GM23338 (cell line): ENCODE data around the gene R3HCC1L. TPM values are rescaled to one million over a fixed set of nuclear protein-coding genes. Genes with fewer than 3 reads are reported as not detected.

ENCODE experiments used
- ATAC-seq: fragments of 200-7000 bp; cut with Tn5 transposase; 3 replicates; pipeline ENCODE4 v1.9.1; 2020
- DNase-seq: peaks from one replicate; pipeline ENCODE4 v3.0.0-alpha.2; 2015; ENCODE audit warnings: low spot score
- H2AFZ ChIP-seq: fragments of 200-600 bp; sonication (generic); 2 replicates; pipeline ENCODE4 v1.8.0; 2016; ENCODE audit warnings: antibody characterized with exemption, mild to moderate bottlenecking, moderate library complexity
- H3F3A ChIP-seq: fragments of 200-600 bp; sonication (generic); replicated peaks from 2 replicates; pipeline ENCODE4 v1.8.0; 2017; ENCODE audit warnings: antibody characterized with exemption, mixed run types, low read depth
- H3K27ac ChIP-seq: fragments of 200-600 bp; sonication (generic); 2 replicates; pipeline ENCODE4 v1.6.1; 2016; ENCODE audit warnings: low read depth
- H3K27me3 ChIP-seq: fragments of 200-600 bp; sonication (generic); 2 replicates; pipeline ENCODE4 v1.8.0; 2016; ENCODE audit warnings: mild to moderate bottlenecking, mixed run types, moderate library complexity; ENCODE audit not compliant: insufficient read depth
- H3K36me3 ChIP-seq: fragments of 200-600 bp; sonication (generic); 2 replicates; pipeline ENCODE4 v1.8.0; 2016; ENCODE audit warnings: mild to moderate bottlenecking; ENCODE audit not compliant: insufficient read depth
- H3K4me1 ChIP-seq: fragments of 200-600 bp; sonication (generic); 2 replicates; pipeline ENCODE4 v1.8.0; 2016; ENCODE audit warnings: mild to moderate bottlenecking, moderate library complexity; ENCODE audit not compliant: insufficient read depth
- H3K4me2 ChIP-seq: fragments of 200-600 bp; sonication (generic); 2 replicates; pipeline ENCODE4 v1.7.1; 2017; ENCODE audit warnings: mixed run types
- H3K4me3 ChIP-seq: fragments of 200-600 bp; sonication (generic); 2 replicates; pipeline ENCODE4 v1.6.1; 2016; ENCODE audit warnings: mixed run types
- H3K79me2 ChIP-seq: fragments of 200-600 bp; sonication (generic); replicated peaks from 2 replicates; pipeline ENCODE4 v1.8.0; 2017; ENCODE audit warnings: mild to moderate bottlenecking; ENCODE audit not compliant: insufficient read depth
- H3K9me2 ChIP-seq: fragments of 200-600 bp; sonication (generic); 2 replicates; pipeline ENCODE4 v1.8.0; 2017; ENCODE audit not compliant: insufficient read depth
- H4K20me1 ChIP-seq: fragments of 200-600 bp; sonication (generic); replicated peaks from 2 replicates; pipeline ENCODE4 v1.8.0; 2017; ENCODE audit warnings: mild to moderate bottlenecking; ENCODE audit not compliant: insufficient read depth
- H3K27ac Mint-ChIP-seq: 2 replicates; pipeline ENCODE4 v1.8.0; 2020; ENCODE audit warnings: inconsistent platforms, mild to moderate bottlenecking, moderate library complexity, mixed read lengths
- H3K27me3 Mint-ChIP-seq: 3 replicates; pipeline ENCODE4 v1.8.0; 2022; ENCODE audit warnings: low read depth, mild to moderate bottlenecking, moderate library complexity, mixed read lengths, inconsistent platforms; ENCODE audit not compliant: insufficient read depth, poor library complexity
- H3K36me3 Mint-ChIP-seq: 3 replicates; pipeline ENCODE4 v1.8.0; 2021; ENCODE audit warnings: low read depth, mild to moderate bottlenecking, inconsistent platforms, moderate library complexity, mixed read lengths
- H3K4me1 Mint-ChIP-seq: 3 replicates; pipeline ENCODE4 v1.8.0; 2020; ENCODE audit warnings: mild to moderate bottlenecking, inconsistent platforms, mixed read lengths
- H3K4me3 Mint-ChIP-seq: 3 replicates; pipeline ENCODE4 v1.8.0; 2021; ENCODE audit warnings: moderate library complexity, mild to moderate bottlenecking, inconsistent platforms, mixed read lengths
- H3K9me3 Mint-ChIP-seq: 3 replicates; pipeline ENCODE4 v1.8.0; 2020; ENCODE audit warnings: moderate library complexity, mild to moderate bottlenecking, inconsistent platforms, mixed read lengths
- CREB1 ChIP-seq: fragments of 250-450 bp; sonication (Bioruptor Pico); IDR thresholded peaks from 2 replicates; pipeline ENCODE4 v1.5.0; 2020; ENCODE audit warnings: low read depth, mild to moderate bottlenecking, moderate library complexity
- EZH2 ChIP-seq: fragments of 200-600 bp; sonication (generic); IDR thresholded peaks from one replicate; pipeline ENCODE4 v1.8.0; 2017; ENCODE audit warnings: antibody characterized with exemption, mild to moderate bottlenecking, low read depth; ENCODE audit not compliant: unreplicated experiment
- NANOG ChIP-seq: IDR thresholded peaks from 2 replicates; pipeline ENCODE4 v1.6.1; 2016; ENCODE audit warnings: antibody characterized with exemption, borderline replicate concordance
- STAT1 ChIP-seq: IDR thresholded peaks from one replicate; pipeline ENCODE4 v1.6.1; 2016; ENCODE audit warnings: antibody characterized with exemption; ENCODE audit not compliant: unreplicated experiment
- polyA plus RNA-seq: library from polyadenylated mRNA; unstranded; fragments of >200 nt; fragmentation: Nextera tagmentation; extraction: Ambion mirVana; gene quantifications from 2 replicates; pipeline ENCODE4 v1.2.1, GENCODE V29; 2016
- total RNA-seq: library from RNA; depleted of rRNA; stranded (reverse); fragments of >200 nt; shearing (Covaris generic); gene quantifications from 2 replicates; pipeline ENCODE4 v1.2.3, GENCODE V29; 2014
- TF ChIP-seq, protein P1 (sequence below): fragments of 250-450 bp; sonication (Bioruptor Pico); IDR thresholded peaks from 2 replicates; pipeline ENCODE4 v1.5.0; 2020; ENCODE audit warnings: mild to moderate bottlenecking, moderate library complexity
- TF ChIP-seq, protein P2 (sequence below), 2 experiments: fragments of 200-600 bp in 1 of 2; sonication (generic) in 1 of 2; conservative IDR thresholded peaks; 2 replicates each; pipeline versions ENCODE4 v1.5.1 to v1.6.1; 2016 to 2017; ENCODE audit warnings: antibody characterized with exemption in 2 of 2, low read depth in 2 of 2, mild to moderate bottlenecking in 2 of 2, moderate library complexity in 1 of 2
- TF ChIP-seq, protein P3 (sequence below): IDR thresholded peaks from one replicate; pipeline ENCODE4 v1.6.1; 2018; ENCODE audit warnings: antibody characterized with exemption; ENCODE audit not compliant: unreplicated experiment
- TF ChIP-seq, protein P4 (sequence below): IDR thresholded peaks from 2 replicates; pipeline ENCODE4 v1.6.1; 2016; ENCODE audit warnings: antibody characterized with exemption

R3HCC1L gene
- total and polyA plus RNA-seq, 2 experiments from 2014 or later: 9.3 to 15.8 TPM

DNA sequence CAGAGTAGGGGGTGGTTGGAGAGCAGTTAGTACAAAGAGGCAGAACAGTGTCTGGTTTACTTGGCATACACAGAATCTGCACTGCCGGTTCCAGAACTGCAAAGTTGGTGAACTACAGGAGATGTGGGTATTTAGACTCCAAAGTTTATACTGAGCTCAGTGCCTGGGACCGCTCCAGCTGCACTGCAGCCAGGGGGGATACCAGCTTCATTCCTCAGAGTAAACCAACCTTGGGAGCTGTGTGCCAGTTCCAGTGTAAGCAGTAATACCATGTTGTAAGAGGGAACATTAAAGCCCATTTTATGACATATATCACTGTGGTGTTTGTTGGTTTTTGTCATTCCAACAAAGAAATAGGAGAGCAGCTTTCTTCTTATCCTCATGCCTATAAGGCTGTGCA, 110.1 kb downstream of the R3HCC1L start:
- Histone ChIP-seq H3K4me2 (no peak overlapping the region), H4K20me1 (no peaks in the 10 kb centered on the region; the same call in 1 of the 2 replicates), H3K27me3 (no peaks in the 10 kb centered on the region), H2AFZ (no peak overlapping the region), H3K4me3 (no peak overlapping the region), H3K9me2 (no peaks in the 10 kb centered on the region), H3K36me3 (peaks cover 12% of the 10 kb centered on the region), H3K27ac (no peak overlapping the region), H3K4me1 (no peaks in the 10 kb centered on the region), H3K79me2 (no peaks in the 10 kb centered on the region), H3F3A (no peaks in the 10 kb centered on the region)
- Mint-ChIP-seq H3K27me3 (no peaks in the 10 kb centered on the region), H3K27ac (no peak overlapping the region), H3K4me1 (peaks cover 2% of the 10 kb centered on the region; the same call in 2 of the 3 replicates), H3K4me3 (no peak overlapping the region), H3K9me3 (no peaks in the 10 kb centered on the region), H3K36me3 (peaks cover 11% of the 10 kb centered on the region)
- ATAC-seq (no peak), DNase-seq (no peak)
- TF ChIP-seq, protein P1, sequence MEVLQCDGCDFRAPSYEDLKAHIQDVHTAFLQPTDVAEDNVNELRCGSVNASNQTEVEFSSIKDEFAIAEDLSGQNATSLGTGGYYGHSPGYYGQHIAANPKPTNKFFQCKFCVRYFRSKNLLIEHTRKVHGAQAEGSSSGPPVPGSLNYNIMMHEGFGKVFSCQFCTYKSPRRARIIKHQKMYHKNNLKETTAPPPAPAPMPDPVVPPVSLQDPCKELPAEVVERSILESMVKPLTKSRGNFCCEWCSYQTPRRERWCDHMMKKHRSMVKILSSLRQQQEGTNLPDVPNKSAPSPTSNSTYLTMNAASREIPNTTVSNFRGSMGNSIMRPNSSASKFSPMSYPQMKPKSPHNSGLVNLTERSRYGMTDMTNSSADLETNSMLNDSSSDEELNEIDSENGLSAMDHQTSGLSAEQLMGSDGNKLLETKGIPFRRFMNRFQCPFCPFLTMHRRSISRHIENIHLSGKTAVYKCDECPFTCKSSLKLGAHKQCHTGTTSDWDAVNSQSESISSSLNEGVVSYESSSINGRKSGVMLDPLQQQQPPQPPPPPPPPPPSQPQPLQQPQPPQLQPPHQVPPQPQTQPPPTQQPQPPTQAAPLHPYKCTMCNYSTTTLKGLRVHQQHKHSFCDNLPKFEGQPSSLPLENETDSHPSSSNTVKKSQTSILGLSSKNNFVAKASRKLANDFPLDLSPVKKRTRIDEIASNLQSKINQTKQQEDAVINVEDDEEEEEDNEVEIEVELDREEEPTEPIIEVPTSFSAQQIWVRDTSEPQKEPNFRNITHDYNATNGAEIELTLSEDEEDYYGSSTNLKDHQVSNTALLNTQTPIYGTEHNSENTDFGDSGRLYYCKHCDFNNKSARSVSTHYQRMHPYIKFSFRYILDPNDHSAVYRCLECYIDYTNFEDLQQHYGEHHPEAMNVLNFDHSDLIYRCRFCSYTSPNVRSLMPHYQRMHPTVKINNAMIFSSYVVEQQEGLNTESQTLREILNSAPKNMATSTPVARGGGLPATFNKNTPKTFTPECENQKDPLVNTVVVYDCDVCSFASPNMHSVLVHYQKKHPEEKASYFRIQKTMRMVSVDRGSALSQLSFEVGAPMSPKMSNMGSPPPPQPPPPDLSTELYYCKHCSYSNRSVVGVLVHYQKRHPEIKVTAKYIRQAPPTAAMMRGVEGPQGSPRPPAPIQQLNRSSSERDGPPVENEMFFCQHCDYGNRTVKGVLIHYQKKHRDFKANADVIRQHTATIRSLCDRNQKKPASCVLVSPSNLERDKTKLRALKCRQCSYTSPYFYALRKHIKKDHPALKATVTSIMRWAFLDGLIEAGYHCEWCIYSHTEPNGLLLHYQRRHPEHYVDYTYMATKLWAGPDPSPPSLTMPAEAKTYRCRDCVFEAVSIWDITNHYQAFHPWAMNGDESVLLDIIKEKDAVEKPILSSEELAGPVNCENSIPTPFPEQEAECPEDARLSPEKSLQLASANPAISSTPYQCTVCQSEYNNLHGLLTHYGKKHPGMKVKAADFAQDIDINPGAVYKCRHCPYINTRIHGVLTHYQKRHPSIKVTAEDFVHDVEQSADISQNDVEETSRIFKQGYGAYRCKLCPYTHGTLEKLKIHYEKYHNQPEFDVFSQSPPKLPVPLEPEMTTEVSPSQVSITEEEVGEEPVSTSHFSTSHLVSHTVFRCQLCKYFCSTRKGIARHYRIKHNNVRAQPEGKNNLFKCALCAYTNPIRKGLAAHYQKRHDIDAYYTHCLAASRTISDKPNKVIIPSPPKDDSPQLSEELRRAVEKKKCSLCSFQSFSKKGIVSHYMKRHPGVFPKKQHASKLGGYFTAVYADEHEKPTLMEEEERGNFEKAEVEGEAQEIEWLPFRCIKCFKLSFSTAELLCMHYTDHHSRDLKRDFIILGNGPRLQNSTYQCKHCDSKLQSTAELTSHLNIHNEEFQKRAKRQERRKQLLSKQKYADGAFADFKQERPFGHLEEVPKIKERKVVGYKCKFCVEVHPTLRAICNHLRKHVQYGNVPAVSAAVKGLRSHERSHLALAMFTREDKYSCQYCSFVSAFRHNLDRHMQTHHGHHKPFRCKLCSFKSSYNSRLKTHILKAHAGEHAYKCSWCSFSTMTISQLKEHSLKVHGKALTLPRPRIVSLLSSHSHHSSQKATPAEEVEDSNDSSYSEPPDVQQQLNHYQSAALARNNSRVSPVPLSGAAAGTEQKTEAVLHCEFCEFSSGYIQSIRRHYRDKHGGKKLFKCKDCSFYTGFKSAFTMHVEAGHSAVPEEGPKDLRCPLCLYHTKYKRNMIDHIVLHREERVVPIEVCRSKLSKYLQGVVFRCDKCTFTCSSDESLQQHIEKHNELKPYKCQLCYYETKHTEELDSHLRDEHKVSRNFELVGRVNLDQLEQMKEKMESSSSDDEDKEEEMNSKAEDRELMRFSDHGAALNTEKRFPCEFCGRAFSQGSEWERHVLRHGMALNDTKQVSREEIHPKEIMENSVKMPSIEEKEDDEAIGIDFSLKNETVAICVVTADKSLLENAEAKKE (CRISPR knock-in tag): no peak
- TF ChIP-seq CREB1 (no peak), EZH2 (no peak), NANOG (no peak), STAT1 (no peak)
- TF ChIP-seq, protein P2, sequence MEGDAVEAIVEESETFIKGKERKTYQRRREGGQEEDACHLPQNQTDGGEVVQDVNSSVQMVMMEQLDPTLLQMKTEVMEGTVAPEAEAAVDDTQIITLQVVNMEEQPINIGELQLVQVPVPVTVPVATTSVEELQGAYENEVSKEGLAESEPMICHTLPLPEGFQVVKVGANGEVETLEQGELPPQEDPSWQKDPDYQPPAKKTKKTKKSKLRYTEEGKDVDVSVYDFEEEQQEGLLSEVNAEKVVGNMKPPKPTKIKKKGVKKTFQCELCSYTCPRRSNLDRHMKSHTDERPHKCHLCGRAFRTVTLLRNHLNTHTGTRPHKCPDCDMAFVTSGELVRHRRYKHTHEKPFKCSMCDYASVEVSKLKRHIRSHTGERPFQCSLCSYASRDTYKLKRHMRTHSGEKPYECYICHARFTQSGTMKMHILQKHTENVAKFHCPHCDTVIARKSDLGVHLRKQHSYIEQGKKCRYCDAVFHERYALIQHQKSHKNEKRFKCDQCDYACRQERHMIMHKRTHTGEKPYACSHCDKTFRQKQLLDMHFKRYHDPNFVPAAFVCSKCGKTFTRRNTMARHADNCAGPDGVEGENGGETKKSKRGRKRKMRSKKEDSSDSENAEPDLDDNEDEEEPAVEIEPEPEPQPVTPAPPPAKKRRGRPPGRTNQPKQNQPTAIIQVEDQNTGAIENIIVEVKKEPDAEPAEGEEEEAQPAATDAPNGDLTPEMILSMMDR (conservative IDR thresholded peaks at IDR 0.05; ENCODE audit: low read depth in 2 of 2): no peak
- TF ChIP-seq, protein P3, sequence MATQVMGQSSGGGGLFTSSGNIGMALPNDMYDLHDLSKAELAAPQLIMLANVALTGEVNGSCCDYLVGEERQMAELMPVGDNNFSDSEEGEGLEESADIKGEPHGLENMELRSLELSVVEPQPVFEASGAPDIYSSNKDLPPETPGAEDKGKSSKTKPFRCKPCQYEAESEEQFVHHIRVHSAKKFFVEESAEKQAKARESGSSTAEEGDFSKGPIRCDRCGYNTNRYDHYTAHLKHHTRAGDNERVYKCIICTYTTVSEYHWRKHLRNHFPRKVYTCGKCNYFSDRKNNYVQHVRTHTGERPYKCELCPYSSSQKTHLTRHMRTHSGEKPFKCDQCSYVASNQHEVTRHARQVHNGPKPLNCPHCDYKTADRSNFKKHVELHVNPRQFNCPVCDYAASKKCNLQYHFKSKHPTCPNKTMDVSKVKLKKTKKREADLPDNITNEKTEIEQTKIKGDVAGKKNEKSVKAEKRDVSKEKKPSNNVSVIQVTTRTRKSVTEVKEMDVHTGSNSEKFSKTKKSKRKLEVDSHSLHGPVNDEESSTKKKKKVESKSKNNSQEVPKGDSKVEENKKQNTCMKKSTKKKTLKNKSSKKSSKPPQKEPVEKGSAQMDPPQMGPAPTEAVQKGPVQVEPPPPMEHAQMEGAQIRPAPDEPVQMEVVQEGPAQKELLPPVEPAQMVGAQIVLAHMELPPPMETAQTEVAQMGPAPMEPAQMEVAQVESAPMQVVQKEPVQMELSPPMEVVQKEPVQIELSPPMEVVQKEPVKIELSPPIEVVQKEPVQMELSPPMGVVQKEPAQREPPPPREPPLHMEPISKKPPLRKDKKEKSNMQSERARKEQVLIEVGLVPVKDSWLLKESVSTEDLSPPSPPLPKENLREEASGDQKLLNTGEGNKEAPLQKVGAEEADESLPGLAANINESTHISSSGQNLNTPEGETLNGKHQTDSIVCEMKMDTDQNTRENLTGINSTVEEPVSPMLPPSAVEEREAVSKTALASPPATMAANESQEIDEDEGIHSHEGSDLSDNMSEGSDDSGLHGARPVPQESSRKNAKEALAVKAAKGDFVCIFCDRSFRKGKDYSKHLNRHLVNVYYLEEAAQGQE: no peak
- TF ChIP-seq, protein P4, sequence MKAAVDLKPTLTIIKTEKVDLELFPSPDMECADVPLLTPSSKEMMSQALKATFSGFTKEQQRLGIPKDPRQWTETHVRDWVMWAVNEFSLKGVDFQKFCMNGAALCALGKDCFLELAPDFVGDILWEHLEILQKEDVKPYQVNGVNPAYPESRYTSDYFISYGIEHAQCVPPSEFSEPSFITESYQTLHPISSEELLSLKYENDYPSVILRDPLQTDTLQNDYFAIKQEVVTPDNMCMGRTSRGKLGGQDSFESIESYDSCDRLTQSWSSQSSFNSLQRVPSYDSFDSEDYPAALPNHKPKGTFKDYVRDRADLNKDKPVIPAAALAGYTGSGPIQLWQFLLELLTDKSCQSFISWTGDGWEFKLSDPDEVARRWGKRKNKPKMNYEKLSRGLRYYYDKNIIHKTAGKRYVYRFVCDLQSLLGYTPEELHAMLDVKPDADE: no peak
